NB4 (cell line): ENCODE data around the gene NUTF2.

Source experiments
- CTCF ChIP-seq: IDR thresholded peaks from one replicate; pipeline ENCODE4 v1.5.1; 2012; ENCODE audit warnings: low read depth, low read length
- MAX ChIP-seq: IDR thresholded peaks from 2 replicates; pipeline ENCODE4 v1.6.1; 2011; ENCODE audit warnings: low read depth, low read length
- MYC ChIP-seq: IDR thresholded peaks from 2 replicates; pipeline ENCODE4 v1.6.1; 2011; ENCODE audit warnings: low read depth, low read length
- POLR2A ChIP-seq: IDR thresholded peaks from 2 replicates; pipeline ENCODE4 v1.6.1; 2011; ENCODE audit warnings: mild to moderate bottlenecking; ENCODE audit not compliant: insufficient read length; ENCODE audit errors: extremely low read depth

- TF ChIP-seq CTCF (peak; percentile 90), POLR2A (peak; percentile 52), MAX (no peak; the same call in 1 of the 2 replicates), MYC (peak; percentile 10; the same call in 1 of the 2 replicates)
Observed at GRCh38 chr16:67841816-67842508, 4.8 kb upstream of the NUTF2 start, which contains the start of gene THAP11.
